HG02610 (cell line): Measurements from ENCODE around the gene BMP3.

ENCODE experiments used
- ATAC-seq: cut with Tn5 transposase; IDR thresholded peaks from one replicate; pipeline ENCODE4 v1.9.1; 2021; ENCODE audit warnings: mild to moderate bottlenecking, moderate library complexity; ENCODE audit not compliant: unreplicated experiment

BMP3 gene

DNA sequence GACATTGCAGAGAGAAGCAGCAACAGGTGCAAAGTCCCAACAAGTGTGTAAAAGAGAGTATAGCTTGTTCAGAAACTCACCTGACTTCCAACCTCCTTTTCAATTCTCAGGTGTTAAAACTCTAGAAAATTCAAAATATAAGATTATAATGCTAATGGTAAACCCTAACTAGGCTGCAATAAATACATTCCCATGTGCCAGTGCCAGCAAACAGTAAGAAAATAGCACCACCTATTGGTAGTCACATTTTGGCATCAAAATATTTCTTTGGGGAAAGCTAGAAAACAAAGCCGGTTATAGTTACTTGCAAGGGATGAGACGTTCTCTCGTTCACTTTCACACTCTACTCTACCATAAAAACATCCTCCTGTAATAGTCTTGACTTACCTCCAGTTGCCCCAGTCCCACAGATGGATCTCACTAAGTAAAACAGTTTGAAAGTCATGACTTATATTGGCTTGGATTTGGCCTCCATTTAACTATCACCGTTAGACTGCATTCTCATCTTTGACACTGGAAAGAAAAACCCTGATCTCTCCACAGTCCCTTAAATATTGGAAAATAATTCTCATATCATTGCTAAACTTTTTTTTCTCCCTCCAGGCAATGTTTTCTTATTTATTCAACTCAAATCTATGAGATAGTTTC lies 9.6 kb downstream of the BMP3 start:
- ATAC-seq = no peak

DNA sequence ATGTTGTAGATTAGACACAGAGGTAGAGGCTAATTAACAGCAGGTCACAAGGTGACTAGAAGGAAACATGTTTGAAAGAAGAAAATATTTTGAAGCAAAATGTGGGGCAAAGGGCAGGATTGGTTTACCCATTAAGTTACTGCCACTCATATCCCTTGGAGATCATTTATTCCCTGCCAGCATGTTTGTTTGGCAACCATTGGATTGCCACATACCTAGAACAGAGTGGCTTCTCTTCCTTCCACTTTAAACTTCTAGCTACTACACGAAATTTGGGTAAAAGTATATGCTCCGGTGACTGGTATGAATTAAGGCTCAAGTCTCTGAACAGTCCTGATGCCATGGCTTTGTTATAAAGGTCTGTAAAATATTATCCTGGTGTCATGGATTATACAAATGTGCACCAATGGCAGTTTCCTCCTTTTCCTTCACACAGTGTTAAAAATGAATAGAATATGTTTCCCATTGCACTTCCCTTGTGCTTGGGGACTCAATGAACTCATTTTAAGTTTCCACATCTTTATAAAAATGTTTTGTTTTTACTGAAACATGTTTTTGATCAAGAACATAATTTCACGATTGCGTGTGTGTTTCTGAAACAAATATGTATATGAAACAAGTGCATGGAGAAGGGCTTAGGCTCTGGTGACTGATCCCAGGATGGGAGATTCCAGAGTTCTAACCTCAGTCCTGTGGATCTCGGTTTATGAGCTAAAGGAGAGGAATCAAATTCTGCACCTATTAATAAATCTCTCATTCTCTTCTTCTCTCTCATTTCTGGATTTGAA lies 12.3 kb downstream of the BMP3 start:
- ATAC-seq = no peak

DNA sequence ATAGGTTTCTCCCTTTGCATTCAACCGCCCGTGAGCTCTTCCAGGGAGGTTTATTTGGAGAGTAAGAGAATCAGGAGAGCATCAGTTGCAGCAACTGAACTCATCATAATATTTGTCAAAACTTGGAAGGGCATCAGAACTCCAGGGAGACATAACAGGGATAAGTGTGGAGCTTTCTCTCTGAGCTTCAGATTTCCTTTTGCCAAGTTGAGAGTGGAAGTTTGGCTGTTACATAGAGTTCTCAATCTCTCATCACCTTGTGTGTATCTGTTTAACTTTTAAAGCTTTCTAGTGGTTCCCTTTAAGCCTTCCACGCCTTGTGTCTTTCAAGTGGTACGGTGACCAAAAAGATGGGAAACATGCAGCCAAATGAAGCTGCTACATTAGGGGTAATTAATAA lies 18.8 kb downstream of the BMP3 start:
- no peak for ATAC-seq

DNA sequence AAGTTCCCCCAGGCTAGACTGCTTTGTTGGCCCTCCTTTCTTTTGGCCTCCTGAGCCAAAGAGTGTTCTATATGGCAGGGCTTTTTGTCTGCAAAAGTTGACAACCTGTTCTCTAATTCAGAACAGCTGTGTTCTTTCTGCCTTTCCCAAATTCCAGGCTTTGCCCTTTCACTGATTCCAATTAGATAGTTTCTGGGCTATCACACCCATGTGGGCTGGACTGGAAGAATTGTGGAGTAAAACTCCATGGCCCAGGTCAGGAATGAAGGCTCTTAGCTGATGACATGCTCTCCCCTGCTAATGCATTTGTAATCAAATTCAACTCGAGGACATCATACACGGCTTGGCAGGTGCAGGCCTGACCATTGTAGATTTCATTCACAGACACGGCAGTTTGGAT lies 19.4 kb downstream of the BMP3 start:
- no peak for ATAC-seq

DNA sequence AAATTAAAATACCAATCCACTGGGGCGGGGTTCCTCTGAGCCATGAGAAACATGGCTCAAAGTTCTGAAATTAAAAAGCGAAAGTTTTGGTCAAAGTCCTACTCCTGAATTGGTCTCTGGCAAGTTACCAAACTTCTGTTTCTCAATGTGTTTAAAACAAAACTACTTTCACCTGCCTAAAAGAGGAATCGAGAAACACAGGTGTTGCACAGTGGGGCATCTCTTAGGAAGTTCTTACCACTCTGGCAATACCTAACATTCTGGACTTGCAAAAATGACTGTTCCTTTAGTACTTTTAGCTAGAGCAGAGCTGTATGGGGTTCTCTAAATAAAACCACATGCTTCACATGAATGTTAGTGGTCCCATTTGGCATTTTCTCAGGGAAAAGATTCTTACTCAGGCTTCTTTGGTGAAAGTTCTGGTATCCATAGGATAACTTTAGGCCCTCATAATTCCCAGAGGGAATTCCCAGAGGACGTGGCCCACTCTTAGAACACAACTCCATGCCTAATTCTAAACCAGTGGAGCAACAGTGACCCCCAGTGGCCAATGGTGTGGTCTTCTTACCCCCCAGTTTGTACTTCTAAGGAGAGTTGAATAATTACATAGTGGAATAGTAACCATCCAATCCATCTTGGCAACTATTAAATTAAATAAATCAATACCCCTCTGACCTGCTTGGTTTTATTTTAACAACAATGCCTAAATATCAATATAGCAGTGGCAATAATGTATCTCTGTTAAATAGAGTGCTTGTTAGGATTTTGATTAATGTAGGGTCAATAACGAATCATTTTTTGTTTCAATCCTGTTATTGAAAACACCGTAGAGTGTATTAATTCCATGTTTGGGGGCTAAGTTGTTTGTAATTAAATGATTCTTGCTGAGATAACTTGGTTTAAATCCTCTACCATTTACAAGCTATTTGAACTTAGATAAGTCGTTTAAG lies 21.9 kb downstream of the BMP3 start:
- ATAC-seq = peak; percentile 99

DNA sequence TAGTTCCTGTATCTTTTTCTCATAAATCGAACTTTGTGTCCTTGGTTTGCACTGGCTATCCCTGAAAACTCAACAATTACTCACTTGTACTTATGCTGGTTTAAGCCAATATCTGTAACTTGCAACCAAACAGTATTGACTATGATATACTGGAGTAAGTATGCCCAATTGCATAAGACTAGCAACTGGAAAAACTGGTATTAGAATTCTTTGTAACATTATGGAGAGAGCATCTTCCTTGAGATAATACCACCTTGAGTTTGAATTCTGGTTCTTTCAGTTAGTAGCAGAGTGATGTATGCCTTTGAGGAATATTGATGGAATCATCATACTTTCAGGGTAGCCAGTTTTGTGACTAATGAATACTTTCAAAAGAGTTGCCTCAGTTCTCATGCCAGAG lies 28.1 kb downstream of the BMP3 start:
- ATAC-seq = no peak

DNA sequence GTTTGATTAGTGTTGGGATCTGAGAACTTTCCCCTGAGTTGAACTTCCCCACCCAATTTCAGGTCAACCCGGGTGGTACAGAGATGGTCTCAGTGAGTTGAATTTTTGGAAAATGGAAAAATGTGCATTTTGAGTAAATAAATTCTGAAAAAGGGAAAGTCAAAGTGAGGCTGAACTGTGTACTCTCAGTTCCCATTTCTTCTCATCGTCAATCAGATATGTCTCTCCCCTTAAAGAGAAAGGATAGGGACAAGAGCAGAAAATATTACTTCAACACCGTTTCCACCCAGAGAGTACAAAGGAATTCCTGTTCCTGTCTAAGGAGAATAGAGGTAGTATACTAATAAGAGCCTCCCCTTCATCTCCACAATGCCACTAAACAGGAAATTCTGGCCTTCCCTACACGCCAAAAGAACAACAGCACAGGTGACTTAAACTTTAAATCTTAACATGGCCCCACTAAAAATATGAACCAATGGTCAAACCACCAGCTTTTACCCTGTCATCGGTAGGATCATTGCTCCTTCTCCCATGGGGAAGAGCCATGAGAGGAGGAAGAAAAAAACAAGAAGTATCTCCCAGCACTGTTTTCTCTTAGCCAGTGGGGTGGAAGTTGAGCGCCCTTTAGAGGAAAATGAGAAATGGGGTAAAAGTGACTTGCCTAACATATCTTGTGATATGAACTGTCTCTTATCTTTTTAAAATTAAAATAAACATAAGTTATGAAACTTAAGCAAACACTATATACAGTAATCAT lies 30.3 kb downstream of the BMP3 start:
- no peak for ATAC-seq

DNA sequence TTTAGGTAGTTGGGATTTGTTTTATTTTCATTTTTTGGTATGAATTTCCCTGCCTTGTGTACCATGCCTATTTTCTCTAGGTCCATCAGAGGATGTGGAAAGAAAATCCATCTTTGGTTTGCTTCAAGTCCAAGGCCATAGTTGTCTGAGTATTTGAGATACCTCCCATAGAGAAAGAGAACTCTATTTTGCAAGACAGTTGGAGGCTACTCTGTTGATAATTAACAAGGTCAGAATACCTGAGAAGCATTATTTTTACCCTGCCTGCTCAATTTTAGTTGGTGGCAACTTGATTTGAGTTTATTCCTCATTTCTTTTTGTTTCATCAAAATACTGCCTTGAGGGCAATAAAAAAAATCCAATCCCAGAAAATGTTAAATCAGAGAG lies 30.8 kb downstream of the BMP3 start:
- ATAC-seq = no peak

DNA sequence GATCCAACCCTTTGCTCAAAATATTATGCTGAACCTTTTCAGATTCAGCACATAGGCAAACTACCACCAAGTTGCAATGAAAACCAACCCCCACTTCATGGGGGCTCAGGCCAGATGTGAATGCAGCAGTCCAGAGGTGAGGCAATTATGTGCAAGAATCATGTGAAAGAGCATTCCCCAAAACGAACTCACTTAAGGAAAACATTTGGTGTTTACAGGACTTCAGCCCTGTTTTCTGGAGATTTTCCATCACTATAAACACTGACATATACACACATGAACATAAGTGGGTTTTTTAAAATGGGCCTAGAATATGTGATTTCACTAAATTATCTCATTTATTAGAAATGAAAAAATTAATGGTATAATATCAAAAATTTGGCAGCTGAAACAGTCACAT lies 31.5 kb downstream of the BMP3 start:
- ATAC-seq = no peak

DNA sequence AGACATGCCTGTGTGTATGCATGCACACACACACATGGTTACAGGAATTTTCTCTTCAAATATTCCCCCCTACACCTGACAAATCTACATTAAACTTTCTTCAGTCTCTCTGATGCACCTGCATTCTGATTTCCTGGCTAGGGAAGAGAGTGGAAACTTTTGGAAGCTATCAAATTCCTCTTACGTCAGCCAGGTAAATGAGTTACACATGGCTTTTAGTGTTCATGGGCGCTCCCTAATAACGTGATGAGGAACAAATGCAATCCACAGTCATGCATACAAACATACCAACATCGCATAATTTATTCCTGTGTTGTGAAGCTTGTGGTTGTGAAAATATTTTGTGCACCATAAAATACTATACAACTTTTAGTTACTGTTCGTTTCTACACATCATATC lies 34.9 kb downstream of the BMP3 start:
- no peak for ATAC-seq

DNA sequence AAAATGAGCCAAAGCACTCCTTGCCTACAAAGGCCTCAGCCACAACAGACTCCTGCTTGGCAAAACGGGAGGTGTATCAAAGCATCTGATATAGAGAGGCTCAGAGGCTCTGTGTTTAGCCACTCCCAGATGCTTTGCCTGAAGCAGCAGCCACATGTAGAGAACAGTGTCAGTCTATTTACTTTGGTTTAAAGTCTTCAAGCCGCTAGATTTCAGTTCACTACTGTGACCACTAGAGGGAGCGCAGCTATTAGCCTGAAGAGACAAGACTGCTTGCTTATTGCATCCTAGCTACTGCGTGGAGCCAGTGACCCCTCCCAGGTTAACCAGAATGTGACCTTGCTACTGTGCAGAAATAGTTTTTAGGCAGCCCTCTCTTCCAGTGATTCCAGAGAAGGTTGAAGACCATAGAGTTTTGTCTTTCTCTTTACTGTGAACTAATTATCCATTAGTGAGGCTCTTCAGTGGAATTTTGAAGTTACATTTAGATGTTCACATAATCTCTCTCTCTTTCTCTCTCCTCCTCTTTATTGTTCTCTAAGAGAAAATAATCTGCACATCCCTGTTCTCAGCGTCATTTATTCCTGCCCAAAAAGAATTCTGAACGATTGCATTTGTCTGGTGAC lies 39.3 kb downstream of the BMP3 start:
- peak; percentile 97 for ATAC-seq

DNA sequence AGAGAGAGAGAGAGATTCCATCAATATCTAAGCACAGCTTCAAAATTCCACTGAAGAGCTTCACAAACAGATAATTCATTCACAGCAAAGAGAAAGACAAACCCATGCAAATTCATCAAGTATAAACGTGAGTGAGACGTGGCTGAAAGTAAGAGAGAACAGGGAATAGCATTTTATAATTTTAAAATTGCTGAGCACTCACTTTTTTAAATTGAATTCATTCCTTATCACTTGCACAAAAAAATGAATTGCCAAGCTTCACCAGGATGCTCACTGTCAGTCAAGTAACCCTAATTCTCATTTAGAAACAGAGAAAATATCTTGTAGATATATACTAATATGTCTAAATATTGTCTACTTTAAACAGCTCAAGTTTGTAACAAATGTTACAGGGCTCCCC lies 40.5 kb downstream of the BMP3 start:
- ATAC-seq = no peak

DNA sequence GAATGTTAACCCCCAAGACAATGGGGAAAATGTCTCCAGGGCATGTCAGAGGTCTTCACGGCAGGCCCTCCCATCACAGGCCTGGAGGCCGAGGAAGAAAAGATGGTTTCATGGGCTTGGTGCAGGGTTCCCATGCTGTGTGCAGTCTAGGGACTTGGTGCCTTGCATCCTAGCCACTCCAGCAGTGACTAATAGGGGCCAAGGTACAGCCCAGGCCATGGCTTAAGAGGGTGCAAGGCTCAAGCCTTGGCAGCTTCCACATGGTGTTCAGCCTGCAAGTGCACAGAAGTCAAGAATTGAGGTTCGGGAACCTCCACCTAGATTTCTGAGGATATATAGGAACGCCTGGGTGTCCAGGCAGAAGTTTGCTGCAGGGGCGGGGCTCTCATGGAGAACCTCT lies 50.6 kb downstream of the BMP3 start:
- no peak for ATAC-seq

DNA sequence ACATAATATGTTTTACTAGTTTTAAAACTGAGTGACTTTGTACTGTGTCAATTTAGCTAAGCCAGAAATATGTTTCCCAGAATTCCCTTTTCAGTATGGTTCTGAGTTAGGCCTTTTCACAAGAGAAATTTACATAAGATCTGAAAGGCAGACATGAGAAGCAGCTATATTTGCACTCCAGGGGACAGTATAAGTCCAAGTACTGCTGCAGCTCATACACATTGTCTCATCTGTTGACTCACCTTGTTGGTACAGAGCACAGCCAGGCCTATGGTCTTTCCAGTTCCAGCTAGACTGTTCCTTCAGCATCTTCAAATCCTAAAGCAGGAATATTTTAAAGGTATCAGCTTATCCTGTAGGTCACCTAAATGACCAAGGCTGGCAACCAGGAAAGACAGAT lies 53.5 kb downstream of the BMP3 start:
- ATAC-seq = no peak

DNA sequence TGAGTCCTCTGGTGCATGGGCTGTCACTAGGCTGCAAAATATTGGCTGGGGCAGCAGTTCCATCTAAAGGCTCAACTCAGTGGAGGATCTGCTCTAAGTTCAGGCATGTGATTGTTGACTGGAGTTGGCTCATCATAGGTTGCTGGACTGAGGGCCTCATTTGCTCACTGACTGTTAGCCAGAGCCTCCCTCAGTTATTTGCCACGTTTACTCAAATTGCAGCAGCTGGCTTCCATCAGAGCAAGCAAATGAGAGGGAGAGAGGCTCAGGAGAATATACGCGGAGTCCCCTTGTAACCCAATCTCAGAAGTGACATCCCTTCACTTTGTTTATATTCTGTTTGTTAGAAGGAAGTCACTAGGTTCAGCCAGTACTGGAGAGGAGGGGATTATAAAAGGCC lies 54.1 kb downstream of the BMP3 start:
- ATAC-seq = no peak

DNA sequence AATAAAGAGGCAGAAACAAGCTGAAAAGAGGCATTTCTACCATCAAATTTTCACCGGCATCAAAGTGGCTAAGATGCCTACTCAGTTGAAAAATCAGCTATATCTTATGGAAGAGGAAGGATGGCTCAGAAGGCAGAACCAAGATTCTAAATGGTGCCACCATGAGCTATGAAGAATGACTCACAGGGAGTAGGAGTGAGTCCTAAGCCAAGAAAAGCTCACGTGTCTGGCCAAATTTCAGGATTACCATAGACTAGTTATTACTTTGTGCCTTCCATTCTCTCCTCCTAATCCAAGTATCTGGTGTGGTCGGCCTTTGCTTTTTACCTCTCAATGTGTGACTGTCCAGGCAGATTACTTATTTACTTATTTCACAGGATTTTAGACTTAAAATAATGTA lies 54.8 kb downstream of the BMP3 start:
- ATAC-seq = no peak

DNA sequence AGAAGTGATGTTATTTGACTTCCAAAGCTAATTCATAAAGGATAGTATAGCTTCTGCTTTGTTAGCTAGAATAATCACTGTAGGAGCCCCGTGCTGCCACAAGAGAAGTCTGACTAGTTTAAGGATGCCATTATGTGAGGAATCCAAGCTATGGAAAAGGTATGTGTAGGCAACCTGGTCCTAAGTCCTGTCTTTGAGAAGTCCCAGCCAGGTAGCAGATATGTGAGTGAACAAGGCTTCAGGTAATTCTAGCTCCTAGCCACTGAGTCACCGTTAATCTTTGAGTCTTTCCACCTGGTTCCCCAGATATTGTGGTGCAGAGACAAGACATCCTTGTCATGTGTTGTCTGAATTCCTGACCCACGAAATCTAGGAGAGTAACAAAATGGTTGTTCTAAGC lies 55.5 kb downstream of the BMP3 start:
- ATAC-seq = no peak

DNA sequence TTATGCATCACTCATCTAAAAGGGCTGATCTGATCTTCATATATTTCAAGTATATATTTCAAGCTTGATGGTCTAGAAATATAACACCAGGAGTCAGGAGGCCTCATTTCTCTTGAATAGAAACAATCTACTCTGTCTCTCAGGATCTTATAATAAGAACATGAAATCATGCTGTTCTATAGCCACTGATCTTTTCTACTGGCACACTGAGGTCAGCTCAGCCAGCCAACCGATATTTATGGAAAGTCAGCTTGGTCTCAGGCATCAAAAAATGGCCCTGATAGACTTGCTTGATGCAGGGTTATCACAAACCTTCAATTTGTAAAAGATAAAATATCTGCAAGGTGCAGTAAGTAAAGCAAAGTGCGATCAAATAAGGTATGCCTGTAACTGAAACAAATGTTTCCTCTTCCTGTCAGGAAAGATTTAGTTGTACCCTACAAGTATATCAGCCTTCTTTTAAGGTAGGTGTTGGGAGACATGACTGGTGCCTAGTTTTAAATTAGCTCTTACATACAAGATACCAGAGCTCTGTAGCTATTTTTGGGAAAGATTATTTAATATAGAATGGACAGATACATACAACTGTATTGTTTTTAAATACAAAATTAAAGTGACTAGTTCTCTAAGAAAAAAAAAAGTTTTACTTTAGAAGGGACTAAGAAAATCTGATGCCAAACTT lies 63.4 kb downstream of the BMP3 start:
- ATAC-seq = no peak

DNA sequence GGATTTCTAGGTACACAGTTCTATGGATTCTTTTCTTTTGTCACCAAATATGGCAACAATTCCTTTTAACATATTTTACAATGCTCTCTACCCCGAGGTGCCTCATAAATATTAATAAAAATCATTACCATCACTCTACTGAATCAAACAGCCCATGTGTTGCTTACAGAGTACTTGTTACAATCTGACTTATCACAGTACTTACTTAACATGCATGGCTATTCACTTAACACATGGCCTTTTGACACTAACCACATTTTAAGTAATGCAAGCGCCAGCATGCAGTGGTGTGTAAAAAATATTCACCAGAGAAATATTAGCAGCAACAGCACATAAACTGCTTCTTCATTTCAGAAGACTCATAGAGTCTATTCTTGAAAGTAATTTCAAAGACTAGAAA lies 64.9 kb downstream of the BMP3 start:
- no peak for ATAC-seq

DNA sequence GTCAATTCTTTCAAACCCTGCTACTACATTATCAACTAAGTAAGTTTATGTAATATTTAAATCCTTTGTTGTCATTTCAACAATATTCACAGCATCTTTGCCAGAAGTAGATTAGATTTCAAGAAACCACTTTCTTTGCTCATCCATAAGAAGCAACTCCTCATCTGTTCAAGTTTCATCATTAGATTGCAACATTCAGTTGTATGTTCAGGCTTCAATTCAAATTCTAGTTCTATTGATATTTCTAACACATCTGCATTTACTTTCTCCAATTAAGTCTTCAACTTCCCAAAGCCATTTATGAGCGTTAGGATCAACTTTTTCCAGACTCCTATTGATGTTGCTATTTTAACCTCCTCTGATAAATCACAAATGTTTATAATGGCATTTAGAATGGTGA lies 66.1 kb downstream of the BMP3 start:
- no peak for ATAC-seq
